ENCODE data around the gene ZNF319.

The ZNF319 gene

GRCh38 chr16:57999971-58000705 lies at the start of gene ZNF319:
Gene ZNF319 (minus strand): TSS chr16:58000672. CDS start chr16:57998265, 2,407 bp downstream.
- DNase-seq (ENCODE audit: low read depth in 2 of 2) = no peak

GRCh38 chr16:58049232-58050185 lies 49.0 kb upstream of the ZNF319 start:
- DNase-seq (ENCODE audit: low read depth in 2 of 2) = no peak

DNA sequence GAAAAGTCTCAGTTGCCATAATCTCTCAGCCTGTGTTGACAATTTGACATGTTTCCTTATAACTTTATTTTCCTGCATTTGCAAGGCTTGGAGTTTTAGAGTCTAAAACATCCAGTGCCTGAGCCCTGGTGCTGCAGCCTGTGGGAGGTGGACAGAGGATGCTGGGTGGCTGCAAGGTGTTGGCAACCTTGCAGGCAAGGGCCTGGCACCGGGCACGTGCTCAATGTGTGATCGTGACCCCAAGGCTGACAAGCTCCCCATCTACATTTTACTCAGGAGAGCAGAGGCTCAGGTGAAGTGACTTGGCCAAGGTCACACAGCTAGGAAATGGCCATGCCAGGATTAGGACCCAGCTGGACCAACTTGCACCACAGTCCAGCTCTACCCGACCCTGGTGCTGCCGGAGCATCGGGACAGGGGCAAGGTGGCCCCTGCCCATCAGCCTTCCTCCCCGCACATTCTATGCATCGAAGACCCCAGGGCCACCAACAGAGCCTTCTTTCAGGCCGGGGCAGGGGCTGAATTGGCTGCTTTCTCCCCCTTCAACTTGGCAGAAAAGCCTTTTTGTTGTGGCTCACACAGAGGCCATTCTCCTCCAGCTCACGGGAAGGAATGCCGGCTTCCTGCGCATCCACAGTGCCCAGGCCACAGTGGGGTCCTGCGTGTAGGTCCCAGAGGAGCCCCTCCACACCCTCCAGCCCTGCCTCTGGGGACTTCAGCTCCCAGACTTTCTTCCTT lies 48.2 kb upstream of the ZNF319 start:
- no peak for DNase-seq (ENCODE audit: low read depth in 2 of 2)

GRCh38 chr16:58047557-58048348 lies 47.3 kb upstream of the ZNF319 start:
- no peak for DNase-seq (ENCODE audit: low read depth in 2 of 2)

DNA sequence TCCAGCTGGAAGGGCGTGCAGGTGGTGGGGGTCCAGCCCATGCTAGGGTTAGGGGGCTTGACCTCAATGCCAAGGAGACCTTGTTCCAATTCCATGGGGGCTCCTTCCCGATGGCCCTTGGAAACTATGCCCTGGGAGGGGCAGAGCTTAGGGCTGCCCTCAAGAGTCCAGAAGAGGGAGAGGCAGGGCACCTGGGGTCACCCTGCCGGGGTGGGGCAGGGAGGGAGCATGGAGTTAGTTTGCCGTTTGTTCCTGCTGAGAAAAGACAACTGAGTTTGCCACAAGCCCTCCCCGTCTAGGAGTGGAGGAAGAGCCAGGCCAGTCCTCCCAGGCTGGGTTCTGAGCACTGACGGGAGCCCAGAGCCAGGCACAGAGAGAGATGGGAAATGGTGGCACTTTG lies 46.5 kb upstream of the ZNF319 start:
- no peak for DNase-seq (ENCODE audit: low read depth in 2 of 2)

DNA sequence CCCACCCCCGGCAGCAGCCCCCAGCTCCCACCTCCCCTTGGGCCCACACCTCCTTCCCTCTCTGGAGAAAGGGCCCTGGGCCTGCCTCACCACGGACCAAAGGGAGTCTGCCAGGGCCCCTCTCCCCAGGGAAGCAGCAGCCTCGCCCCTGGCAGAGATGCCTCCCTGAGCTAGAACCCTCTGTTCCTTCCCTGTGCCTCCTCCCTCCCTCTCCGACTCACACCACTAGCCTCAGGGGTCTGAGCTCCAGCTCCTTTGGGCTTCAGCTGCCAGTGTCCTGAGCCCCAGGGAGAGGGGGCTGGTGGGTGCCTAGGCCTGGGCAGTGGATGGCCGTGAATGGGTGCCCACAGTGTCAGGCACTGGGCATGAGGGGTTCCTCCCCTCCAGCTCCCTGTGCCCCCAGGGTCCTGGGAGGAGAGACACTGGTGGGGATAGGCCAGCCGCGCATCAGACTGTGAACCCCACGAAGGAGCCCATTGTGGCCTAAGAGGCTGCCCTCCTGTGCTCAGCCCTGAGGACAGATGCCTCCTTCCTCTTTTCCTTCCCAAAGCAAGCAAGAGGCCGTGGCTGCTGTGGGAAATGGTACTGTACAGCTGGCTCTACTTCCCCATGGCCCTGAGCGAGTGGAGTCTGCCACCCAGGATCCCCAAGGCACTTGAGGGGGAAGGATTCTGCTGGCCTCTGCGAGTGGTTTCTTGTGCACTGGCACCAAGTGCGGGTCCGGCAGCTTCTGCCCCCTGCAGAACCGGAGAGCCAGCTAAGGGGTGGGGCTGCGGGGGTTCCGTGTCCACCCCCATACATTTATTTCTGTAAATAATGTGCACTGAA lies 45.8 kb upstream of the ZNF319 start:
- no peak for DNase-seq (ENCODE audit: low read depth in 2 of 2)

- DNase-seq (ENCODE audit: low read depth in 2 of 2) = no peak
Measured at GRCh38 chr16:58045096-58045495, 44.6 kb upstream of the ZNF319 start.

GRCh38 chr16:58044266-58045019 lies 44.0 kb upstream of the ZNF319 start:
- no peak for DNase-seq (ENCODE audit: low read depth in 2 of 2)

GRCh38 chr16:58043571-58044155 lies 43.2 kb upstream of the ZNF319 start:
- no peak for DNase-seq (ENCODE audit: low read depth in 2 of 2)

GRCh38 chr16:58042886-58043515 lies 42.5 kb upstream of the ZNF319 start:
- DNase-seq (ENCODE audit: low read depth in 2 of 2) = no peak

GRCh38 chr16:58042001-58042885 lies 41.8 kb upstream of the ZNF319 start:
- DNase-seq (ENCODE audit: low read depth in 2 of 2) = no peak

DNA sequence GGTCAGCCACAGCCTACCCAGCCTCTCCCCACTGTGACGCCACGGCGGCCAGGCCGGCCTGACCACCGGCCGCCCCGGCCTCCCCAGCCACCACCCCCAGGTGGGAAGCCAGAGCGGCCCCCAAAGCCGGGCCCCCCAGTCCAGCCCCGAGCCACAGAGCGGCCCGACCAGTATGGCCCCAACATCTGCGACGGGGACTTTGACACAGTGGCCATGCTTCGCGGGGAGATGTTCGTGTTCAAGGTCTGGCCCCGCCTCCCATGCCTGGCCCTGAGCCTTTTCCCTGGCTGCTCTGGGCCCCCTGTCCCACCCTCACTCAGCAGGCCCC lies 41.1 kb upstream of the ZNF319 start:
- DNase-seq (ENCODE audit: low read depth in 2 of 2) = no peak

- no peak for DNase-seq (ENCODE audit: low read depth in 2 of 2)
Measured at GRCh38 chr16:58040945-58041627, 40.6 kb upstream of the ZNF319 start.

- DNase-seq (ENCODE audit: low read depth in 2 of 2) = no peak
Measured at GRCh38 chr16:58040496-58040846, 40.0 kb upstream of the ZNF319 start.

GRCh38 chr16:58039829-58040495 lies 39.5 kb upstream of the ZNF319 start:
- DNase-seq (ENCODE audit: low read depth in 2 of 2) = no peak

- no peak for DNase-seq (ENCODE audit: low read depth in 2 of 2)
Measured at GRCh38 chr16:58038219-58038641, 37.8 kb upstream of the ZNF319 start.

Data from activated CD8-positive, alpha-beta memory T cell treated with anti-CD3 and anti-CD28 coated beads for 4 hours (primary cell).